Stimulated activated CD8-positive, alpha-beta memory T cell treated with anti-CD3 and anti-CD28 coated beads, Interleukin-15, amount 100 ng/mL, for 24 hours (primary cell): ENCODE measurements around the gene PDIK1L.

Experiments
- DNase-seq: peaks from one replicate; pipeline ENCODE4 v3.0.0-alpha.2; 2020; ENCODE audit warnings: low read depth

The PDIK1L gene

GRCh38 chr1:26171084-26172072, 59.8 kb downstream of the PDIK1L start, which contains the start of gene ZNF593OS:
TSS of gene ZNF593OS (minus strand) at chr1:26171832. CDS start at chr1:26171661, 171 bp downstream.
- no peak for DNase-seq
